NCI-H524 (cell line): ENCODE data around the gene TASP1.
A peak's percentile ranks its signal among the peaks of the same experiment; 100 is the strongest.
"Not testable (repeated sequence)": the region's sequence is repeated elsewhere in the genome, so short reads cannot be mapped to it uniquely, and the experiment has no call there.

Source experiments
- DNase-seq, 2 experiments: peaks; one replicate each; lab custom pipeline; 2025; lab: John Stamatoyannopoulos, UW

Gene TASP1

DNA sequence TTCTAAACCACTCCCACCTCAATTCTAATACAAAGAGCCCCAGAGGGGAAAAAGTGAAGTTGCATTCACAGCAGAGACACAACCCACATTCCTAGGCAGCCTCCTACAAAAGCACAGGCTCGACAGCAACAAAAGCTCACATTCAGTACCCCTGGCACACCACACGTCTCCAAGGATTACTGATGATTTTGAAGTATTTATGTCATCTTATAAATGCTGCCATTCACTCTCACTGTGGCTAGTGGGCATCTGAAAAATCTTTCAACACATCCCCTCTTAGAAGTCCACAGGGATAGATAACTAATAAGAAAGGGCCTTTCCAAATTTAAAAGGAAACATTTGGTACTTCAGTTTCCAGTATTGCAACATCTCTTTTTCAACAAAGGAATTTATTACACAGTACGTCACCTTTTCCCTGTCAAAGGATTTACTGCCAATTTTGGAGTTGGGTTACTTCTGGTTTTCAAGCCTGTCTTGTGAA, 146.7 kb downstream of the TASP1 start:
- DNase-seq = no peak

DNA sequence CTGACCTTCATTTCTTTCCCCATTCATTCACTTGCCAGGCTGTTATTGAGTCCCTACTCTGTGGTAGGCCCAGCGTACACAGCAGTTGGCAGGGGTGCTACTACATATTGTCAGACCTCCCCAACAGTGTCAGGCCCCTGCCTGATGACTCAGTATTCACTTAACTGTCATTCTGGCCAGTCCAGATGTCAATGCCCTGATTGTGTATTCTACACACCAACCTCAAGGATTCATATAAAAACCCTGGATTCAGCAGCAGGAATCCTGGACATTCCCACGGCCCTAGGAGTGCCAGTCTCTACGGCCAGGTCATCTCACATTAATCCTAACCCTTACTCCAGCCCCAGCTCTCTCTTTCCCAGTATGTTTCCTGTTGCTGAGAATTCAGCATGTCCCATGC, 151.5 kb downstream of the TASP1 start:
- DNase-seq = no peak

DNA sequence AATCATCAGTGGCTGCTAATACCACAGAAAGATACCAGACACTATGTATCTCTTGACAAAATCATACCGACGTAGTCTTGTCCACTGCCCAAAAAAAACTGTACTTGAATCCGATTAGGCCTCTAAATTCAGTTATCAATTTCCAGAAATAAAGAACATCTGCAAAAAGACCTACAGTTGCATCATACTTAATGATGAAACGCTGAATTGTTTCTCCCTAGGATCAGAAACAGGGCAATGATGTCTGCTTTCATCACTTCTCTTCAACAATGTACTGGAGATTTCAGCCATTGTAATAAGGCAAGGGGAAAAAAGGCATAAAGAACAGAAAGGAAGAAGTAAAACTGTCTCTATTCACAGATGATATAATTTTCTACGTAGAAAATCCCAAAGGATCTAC, 152.0 kb downstream of the TASP1 start:
- DNase-seq = no peak

DNA sequence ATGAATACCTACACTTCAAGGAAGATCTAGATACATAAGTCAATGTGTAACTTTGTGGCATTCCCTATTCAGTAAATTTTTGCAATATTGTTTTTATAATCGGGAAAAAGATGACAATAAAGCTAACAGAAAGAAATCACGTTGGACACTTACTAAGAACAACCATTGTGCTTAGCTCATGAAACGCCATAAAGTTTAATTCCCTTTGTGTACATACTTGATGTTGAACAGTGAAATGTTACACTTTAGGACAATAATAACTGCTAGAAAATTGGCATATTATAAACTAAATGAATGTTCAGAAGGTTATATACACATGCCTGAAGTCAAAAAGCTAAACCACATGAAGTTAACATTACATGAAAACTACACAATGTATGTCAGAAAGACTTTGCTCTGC, 153.2 kb downstream of the TASP1 start:
- no peak for DNase-seq

DNA sequence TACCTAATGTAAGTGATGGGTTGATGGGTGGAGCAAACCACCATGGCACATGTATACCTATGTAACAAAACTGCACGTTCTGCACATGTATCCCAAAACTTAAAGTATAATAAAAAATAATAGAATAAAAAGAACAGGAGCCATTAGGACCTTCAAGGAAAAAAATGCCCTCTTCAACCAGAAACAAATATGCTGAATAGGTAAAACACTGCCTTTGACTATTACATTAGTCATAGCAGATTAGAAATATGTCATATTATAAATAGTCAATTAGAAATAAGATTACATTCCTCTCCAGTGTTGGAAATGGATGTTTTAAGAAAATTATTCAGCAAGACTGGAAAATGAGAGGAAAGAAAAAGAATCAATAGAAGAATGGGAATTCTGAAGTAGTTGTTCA, 153.7 kb downstream of the TASP1 start:
- not testable (repeated sequence) for DNase-seq

DNA sequence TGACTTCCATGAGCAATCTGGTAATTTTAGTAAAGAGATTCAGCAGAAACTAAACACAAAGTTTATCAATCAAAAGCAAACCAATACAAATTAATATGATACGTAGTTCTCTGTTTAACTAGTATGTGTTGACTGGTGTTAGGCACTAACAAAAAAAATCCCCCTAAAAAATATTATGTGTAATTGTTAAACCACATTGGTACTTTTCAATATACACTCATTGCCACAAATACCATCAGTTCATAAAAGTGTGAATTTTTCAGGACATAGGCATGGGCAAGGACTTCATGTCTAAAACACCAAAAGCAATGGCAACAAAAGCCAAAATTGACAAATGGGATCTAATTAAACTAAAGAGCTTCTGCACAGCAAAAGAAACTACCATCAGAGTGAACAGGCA, 155.3 kb downstream of the TASP1 start:
- DNase-seq = not testable (repeated sequence)

DNA sequence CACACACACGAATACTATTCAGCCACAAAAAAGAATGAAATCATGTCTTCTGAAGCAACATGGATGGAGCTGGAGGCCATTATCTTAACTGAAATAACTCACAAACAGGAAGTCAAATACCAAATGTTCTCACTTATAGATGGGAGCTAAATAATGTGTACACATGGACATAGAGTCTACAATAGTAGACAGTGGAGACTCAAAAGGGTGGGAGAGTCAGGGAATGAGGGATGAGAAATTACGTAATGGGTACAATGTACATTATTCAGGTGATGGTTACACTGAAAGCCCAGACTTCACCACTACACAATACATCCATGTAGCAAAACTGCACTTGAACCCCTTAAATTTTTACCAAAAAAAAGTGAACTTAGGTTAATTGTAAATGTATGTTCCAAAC, 160.4 kb downstream of the TASP1 start:
- DNase-seq = no peak

DNA sequence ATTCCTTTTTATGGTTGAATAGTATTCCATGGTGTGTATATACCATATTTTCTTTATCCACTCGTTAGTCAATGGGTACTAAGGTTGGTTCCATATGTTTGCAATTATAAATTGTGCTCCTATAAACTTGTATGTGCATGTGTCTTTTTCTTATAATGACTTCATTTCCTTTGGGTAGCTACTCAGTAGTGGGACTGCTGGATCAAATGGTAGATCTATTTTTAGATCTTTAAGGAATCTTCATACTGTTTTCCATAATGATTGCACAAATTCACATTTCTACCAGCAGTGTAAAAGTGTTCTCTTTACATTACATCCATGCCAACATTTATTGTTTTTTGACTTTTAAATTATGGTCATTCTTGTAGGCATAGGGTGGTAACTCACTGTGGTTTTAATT, 164.3 kb downstream of the TASP1 start:
- DNase-seq = no peak

DNA sequence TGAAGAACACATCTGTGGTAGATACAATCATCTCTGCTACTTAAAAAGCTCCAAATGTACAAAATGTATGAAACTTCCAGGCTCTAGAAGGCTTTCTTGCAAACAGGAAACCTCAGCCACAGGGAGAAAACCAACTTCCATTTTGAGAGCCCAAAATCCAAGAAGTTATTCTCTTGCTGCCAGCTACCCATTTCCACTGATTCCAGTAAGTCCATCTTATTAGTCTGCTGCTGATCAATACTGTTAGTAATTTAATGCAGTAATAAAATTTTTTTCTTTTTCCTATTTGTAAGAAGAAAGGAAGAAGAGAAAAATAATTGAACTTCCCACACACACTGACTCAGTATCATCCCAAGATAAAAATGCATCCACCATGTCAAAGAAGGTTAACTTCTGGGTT, 169.5 kb downstream of the TASP1 start:
- no peak for DNase-seq

DNA sequence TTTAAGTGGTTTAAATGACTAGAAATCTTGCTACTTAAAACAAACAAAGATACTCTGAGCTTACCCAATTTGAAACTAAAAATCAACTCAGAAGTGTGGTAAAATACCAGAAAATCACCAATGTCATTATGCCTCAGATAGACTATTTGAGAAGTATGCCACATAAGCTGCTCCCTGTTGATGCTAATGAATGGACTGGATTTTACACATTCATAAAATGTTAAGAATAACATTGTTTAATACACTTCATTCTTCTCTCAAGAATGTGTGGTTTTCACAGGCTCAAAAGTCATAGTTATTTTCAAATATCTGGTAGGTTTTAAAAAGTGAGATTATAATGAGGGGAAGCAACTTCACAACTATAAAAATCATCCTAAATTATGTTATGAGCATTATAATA, 170.6 kb downstream of the TASP1 start:
- no peak for DNase-seq

DNA sequence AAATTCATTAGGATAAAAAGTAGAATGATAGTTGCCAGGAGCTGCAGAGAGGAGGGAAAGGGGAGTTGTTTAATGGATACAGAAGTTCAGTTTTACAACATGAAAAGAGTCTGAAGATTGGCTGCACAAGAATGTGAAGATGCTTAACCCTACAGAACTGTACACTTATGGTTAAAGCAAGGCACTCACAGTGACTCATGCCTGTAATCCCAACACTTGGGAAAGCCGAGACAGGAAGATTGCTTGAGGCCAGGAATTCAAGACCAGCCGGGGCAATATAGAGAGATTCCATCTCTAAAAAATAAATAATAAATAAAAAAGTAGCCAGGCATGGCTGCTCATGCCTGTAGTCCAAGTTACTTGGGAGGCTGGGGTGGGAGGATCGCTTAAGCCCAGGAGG, 174.0 kb downstream of the TASP1 start:
- no peak for DNase-seq

DNA sequence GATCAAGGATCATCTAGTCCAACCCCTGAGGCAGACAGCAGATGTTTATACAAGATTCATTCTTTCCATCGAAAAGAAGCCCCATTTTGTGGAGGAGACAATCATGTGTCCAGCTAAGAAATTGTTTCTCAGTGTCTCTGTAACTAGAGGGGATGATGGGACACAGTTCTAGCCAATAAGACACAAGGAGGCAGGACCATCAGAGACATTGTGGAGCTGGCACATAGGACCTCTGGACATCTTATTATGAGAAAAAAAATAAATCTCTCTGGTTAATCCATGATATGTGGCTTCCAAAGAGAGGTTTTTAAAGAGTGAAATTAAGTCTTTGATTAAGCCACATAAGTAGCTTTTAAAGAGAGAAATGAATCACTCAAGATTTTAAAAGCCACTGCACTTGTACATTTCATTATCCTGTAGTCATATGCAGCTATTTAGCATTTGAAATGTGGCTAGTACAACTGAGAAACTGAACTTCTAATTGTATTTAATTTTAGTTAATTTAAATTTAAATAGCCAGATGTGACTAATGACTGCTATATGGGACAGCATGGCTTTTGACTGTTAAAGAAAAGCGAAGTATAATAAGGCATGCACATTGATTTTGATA, 176.8 kb downstream of the TASP1 start:
- no peak for DNase-seq

DNA sequence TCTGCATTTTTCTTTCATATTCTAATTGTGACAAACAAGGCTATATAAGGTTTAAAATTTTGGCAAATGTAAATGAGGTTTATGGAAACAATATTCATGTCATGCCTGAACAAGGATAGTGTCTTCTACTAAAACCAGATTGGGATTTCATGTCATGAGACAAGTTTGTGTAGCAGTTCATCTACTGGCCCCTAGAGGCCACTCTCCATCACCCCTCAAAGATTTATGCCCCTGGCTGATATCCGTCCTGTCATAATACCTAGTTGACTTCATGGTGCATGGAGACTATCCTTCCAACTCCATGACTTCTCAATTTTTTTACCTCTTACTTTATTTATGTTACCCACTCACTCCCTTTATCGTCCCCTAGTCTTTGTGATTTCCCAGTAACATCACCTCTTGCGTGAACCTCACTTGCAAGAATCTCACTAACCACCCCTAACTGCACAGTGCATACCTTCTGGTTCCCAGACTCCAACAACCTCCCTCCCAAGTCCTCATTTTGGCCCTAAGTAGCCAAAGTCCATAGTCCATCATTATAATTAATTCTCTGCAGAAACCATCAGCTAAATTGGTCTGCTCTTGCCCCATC, 179.8 kb downstream of the TASP1 start:
- peak in 1 of 2 experiments; percentile 31 for DNase-seq

DNA sequence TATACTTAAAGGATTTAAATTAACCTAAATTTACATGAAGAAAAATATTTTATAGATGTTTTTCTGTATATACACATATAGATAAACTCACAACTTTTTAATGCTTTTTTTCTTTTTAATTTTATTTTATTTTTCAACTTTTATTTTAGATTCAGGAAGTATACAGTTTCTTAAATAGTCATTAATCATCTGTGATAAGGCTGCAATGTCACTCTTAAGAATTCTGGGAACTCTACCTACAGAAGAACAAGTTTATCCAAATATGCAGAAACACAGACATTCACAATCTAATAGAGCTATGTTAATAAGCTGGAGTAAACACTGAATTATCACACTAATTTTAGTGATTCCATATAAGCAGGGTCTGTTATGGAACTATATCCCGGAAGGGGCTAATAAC, 181.2 kb downstream of the TASP1 start:
- no peak for DNase-seq

DNA sequence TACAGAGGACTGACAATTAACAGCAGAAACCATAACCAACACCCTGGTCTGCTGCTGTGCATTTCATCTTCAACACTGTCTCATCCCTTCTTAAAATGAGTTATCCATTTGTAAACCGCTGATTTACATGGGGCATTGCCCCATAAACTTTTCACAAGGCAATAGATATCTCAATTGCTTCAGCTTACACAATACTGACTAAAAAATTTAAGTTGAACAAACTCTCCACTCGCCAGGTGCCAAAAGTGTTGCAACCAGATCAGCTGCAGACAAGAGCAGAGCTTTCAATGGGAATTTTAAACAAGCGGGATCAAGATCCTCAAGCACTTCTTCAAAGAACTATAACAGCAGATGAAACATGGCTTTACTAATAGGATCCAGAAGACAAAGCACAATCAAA, 183.0 kb downstream of the TASP1 start:
- DNase-seq = no peak

DNA sequence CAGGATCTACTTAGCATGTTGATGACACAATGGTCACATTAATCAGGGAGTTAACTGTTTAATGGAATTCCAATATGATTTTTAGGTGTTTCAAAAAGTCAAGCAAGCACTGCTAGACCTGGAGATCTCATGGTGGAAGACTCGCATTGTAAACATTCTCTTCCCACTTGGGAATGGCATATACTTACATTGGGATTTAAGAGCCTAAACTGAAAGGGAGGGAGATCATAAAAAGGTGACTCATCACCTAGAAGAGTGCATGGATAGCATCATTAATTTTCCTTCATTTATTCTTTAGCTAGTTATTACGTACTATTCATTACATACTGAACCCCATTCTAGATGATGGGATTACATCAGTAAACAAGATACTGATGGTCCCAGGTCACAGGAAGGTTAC, 185.4 kb downstream of the TASP1 start:
- DNase-seq = no peak

DNA sequence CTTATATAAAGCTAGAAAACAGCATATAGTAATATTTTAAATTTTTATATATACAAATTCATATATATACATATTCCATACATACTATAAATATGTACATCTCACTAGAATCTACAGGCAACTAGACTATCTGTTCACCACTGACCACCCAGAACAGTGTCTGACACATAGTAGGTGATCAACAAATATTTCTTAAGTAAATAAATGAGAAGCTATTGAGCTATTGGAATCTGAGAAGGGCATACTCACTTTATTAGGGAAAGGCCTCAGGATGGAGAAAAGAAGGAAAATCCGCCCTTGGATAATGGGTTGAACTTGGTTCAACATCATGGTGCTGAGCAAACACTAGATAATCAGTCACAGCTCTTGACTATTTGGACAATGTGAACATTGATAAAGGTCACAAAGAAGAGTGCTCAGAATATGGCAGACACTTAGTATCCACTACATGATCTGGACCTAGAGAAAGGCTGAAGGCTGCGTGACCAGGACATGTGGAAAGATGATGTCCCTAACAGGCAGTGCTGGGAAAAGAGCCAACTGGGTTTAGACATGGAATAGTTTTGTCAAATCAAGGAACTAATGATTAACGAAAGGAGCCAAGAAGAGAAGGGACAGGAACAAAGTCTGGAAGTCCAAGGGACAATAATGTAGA, 186.1 kb downstream of the TASP1 start:
- DNase-seq = no peak

DNA sequence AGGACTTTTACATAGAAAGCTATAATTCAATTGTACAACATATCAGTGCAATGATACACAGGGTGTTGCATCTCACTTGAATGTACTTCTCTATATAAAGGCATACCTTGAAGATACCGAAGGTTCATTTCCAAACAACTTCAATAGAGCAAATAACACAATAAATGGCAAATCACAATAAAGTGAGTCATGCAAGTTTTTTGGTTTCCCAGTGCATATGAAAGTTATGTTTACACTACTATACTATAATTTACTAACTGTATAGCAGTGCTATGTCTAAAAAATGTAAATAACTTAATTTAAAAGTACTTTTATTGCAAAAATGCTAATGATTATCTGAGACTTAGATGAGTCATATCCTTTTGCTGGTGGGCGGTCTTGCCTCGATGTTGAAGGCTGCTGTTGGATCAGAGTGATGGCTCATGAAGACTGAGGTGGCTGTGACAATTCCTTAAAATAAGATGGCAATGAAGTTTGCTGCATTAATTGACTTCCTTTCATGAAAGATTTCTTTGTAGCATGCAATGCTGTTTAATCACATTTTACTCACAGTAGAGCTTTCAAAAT, 188.8 kb downstream of the TASP1 start:
- DNase-seq = no peak

DNA sequence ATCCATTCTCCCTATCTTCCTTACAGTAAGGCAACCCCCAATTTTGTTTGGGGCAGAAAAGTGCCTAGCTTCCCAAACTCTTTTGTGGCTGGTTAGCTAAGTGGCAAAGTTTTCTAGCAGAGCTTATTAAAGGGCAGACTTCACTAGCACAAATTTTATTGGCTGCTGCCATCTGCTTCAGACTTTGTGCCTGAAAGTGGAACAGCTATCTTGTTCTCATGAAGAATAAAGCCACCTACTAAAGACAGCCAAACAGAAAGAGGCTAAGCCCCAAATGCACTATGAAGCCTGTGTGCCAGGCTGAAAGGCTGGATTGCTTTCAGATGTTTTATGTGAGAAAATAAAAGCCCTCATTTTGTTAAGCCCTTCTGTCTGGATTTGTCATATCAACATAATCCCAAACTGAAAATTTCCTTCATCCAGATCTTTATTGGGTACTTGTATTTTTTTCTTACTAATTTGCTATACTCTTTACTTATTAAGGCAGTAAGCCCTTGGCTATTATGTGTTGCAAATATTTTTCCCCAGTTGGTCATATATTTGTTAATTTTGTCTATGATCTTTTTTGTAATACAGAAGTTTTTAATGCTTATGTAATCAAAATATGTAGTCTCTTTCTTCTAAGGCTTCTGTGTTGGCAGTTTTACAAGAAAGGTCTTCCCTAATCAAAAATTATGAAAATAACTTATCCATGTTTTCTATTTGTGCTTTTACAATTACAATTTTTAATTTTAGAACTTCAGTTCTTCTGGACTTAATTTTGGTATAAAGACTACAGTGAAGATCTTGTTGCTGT, 191.1 kb downstream of the TASP1 start:
- DNase-seq = peak in 1 of 2 experiments; percentile 29

DNA sequence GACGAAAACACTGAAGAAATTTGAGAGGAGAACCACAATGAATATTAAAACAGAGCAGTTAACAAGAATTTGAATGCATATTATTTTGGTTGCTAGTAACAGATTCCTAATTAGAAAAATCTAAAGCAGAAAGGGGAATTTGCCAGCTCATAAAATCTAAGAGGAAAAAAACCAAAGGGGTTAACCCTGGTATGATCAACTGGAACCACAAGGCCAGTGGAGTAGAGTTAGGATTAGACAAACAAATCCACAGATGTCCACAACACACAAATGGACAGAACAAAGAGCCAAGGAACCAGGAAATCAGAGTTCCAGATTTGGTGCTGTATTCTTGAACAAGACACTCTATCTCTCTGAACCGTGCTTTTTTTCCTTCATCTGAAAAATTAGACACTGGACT, 195.0 kb downstream of the TASP1 start:
- no peak for DNase-seq

DNA sequence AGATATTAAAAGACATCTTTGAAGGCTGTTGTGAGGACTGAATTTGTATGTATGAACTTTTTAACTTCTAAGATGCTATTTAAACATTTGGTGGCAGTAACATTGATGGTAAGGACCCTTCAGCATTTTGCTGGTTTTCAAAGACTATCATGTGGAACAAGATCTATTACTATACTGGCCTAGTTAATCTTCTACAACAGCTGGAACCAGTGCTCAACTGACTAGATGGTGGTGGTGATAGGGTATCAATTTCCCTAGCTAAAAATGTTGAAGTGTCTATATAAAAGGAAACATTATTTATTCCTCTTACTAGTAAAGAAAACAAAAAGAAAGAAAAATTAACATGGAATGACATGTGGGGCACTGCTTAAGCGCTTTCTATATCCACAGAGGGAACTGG, 195.7 kb downstream of the TASP1 start:
- DNase-seq = peak; percentile 44 to 80

DNA sequence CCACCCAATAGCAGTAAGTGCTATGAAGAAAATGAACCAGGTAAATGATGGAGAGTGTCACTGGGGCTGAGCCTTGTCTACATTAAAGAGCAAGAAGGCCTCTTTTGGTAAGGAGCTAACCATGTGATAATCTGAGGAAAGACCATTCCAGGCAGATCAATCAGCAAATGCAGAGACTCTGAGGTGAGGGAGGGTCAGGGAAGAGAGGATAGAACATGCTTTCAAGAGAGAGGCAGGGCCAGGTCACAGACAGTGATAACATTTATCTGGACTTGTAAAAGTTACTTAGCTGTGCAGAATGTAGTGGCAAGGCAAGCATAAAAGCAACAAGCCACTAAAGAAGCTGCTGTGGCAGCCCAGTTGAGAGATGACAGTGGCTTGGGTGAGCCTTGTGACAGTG, 197.3 kb downstream of the TASP1 start:
- no peak for DNase-seq
